Activated CD4-positive, alpha-beta T cell treated with anti-CD3 and anti-CD28 coated beads for 24 hours (primary cell): Measurements from ENCODE around the gene CTDSP1.

Source experiments
- DNase-seq, 2 donors: peaks; one replicate each; pipeline ENCODE4 v3.0.0-alpha.2; 2020; ENCODE audit warnings: low read depth in 2 of 2

The CTDSP1 gene

DNA sequence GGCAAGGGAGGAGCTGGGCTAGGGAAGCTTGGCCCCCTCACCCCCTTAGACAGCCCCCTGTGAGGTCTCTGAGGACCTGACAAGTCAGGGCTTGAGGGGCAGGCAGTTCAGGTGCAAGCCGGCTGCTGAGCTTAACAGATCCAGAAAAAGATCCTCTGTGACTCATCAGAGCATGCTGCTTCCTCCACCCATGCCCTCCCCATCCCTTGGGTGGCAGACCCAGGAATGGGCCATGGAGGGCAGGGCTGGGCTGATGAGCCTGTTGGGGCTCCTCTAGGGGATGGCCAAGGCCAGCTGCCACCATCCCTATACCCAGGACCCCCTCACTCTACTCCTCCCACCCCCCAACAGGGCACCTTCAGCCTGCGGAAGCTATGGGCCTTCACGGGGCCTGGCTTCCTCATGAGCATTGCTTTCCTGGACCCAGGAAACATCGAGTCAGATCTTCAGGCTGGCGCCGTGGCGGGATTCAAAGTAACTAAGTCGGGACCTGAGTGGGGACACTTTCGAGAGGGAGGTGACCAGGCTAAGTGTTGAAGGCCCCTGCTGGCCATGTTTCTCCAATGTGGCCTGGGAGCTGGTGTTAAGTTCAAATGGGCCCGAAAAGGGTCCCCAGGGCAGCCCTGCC is 15.7 kb upstream of the CTDSP1 start:
- no peak for DNase-seq

DNA sequence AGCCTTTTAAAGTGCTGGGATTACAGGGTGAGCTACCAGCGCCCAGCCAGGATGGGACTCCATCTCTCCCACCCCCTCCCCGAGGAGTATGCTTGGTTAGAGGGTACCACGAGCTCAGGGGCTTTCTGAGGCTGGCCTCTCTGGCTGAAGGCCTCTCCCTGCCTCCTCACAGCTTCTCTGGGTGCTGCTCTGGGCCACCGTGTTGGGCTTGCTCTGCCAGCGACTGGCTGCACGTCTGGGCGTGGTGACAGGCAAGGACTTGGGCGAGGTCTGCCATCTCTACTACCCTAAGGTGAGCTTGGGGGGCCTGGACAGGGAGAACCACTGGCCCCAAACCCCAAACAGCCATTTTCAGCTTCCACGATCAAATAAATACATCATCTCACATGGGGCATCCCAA is 14.7 kb upstream of the CTDSP1 start:
- DNase-seq = no peak

DNA sequence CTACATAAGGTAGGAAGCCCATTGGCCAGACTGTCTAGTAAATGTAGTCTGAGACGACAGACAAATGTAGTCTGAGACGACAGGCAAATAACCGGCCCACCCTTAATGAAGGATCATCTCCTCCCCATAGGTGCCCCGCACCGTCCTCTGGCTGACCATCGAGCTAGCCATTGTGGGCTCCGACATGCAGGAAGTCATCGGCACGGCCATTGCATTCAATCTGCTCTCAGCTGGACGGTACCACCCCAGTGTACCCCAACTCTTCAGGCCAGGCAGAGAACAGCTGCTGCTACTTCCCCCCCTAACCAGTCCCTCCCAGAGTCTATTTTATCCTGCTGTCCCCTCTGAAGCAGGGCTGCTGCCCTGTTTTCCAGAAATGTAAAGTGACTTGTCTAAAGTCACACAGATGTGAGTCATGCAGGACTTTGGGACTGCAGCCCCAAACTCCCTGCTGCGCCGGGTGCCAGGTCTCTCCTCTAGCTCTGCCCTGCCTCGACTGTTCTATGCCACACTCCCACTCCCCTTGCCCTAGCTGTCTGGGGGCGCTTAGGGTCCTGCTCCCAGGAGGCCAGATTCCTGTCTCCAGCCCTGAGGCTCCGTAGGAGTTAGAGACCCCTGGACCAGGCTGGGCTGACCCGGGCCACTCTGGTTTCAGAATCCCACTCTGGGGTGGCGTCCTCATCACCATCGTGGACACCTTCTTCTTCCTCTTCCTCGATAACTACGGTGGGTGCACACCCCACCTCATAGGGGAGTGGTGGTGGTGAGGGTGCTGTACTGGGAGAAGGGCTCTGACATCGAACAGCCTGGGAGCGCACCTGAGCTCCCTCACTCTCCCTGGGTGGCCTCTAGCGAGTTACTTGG is 12.9 kb upstream of the CTDSP1 start:
- no peak for DNase-seq

DNA sequence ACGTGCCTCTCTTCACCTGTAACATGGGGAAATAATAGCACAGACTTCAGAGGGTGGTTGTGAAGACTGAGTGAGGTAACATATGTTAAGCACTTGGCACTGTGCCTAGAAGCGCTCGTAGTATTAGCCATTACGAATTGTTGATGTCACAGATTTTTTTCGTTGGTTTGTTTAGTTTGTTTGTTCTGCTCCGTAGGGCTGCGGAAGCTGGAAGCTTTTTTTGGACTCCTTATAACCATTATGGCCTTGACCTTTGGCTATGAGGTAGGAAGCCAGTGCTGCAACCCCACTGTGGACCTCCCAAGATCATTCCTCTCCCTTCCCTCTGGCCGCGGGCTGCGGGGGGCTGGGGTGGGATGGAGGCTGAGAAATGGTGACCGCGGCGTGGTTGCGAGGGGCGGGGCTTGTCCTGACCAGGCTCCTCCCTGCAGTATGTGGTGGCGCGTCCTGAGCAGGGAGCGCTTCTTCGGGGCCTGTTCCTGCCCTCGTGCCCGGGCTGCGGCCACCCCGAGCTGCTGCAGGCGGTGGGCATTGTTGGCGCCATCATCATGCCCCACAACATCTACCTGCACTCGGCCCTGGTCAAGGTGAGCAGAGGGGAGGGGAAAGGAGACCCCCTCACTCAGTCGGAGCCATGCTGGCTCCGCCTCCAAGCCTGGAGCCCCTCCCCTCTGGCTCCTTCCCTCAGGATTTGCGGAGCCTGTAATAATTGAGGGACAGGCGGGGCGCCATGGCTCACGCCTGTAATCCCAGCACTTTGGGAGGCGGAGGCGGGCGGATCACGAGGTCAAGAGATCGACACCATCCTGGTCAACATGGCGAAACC is 12.1 kb upstream of the CTDSP1 start:
- DNase-seq = no peak

DNA sequence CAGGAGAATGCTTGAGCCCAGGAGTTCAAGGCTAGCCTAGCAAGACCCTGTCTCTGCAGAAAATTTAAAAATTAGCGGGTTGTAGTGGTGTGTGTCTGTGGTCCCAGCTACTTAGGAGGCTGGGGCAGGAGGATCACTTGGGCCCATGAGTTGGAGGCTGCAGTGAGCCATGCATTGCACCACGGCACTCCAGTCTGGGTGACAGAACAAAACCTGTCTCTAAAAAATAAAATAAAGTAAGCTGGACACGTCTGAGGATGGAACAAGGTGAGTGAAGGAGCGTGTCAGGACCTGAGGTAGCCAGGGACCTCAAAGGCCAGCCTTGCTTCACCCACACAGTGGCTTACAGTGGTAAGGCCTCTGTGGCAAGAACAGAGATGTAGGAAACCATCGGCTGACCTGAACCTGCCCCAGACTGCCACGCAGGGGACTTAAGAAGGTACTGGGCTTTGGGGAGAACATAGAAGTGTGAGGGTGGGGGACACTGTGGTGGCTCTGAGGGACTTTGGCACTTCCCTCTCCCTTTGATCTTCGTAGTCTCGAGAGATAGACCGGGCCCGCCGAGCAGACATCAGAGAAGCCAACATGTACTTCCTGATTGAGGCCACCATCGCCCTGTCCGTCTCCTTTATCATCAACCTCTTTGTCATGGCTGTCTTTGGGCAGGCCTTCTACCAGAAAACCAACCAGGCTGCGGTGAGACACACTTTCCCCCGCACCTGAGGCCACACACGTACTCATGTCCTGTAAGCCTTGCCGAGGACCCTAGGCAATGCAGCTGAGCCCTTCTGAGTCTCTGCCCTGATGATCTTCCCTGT is 10.1 kb upstream of the CTDSP1 start:
- no peak for DNase-seq

DNA sequence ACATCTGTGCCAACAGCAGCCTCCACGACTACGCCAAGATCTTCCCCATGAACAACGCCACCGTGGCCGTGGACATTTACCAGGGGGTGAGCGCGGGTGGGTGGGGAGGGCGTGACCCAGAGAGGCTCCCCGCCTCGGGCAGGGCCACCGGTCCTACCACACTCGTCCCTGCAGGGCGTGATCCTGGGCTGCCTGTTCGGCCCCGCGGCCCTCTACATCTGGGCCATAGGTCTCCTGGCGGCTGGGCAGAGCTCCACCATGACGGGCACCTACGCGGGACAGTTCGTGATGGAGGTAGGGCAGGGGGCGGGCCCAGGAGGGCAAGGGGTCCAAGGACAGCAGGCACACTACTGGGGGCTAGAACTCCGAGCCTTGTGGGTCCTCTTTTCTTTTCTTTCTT is 8.5 kb upstream of the CTDSP1 start:
- no peak for DNase-seq

DNA sequence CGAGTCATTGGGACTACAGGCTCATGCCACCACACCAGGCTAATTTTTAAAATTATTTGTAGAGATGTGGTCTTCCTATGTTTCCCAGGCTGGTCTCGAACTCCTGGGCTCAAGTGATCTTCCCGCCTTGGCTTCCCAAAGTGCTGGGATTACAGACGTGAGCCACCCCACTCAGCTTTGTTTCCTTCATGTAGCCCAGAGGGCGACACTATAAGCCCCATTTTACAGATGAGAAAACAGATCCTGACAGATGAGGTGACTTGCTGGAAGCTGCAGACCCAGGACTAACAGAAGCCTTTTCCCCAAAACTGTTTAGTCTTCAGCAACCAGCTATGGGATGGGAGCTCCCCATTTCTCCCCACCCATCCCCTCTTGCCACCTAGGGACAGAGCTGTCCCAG is 7.2 kb upstream of the CTDSP1 start:
- DNase-seq = no peak

DNA sequence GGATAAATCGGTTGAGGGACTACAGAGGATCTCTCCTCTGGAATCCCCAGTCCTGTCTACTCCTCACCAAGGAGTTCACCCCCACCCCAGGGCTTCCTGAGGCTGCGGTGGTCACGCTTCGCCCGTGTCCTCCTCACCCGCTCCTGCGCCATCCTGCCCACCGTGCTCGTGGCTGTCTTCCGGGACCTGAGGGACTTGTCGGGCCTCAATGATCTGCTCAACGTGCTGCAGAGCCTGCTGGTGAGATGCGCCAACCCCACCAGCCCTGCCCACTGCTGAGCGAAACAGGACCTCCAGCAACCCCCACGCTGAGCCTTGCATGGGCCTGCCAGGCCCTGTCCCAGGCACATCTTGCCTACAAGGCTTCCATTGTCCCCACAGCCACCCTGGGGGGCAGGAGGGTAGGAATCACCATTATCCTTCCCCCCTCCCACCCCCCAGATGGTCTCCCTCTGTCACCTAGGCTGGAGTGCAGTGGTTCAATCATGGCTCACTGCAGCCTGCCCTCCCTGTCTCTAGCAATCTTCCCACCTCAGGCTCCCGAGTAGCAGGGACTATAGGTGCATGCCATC is 6.7 kb upstream of the CTDSP1 start:
- DNase-seq = no peak

DNA sequence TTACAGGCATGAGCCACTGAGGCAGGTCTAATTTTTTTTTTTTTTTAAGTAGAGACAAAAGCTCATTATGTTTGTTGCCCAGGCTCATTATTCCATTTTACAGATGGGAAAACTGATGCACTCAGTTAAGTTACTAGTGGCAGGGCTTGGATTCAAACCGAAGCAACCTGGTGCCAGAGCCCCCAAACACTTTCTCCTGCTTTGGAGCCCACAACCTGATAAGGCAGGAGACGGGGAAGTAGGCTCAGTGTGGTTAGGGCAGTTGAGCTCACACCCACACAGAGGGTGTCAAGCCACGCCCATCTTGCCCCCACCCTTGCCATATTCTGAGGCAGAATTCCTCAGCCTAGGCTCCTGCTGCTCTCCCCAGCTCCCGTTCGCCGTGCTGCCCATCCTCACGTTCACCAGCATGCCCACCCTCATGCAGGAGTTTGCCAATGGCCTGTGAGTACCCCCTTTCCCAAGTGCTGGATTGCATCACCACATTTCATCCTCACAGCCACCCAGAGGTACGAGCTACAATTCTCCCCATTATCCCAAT is 5.8 kb upstream of the CTDSP1 start:
- no peak for DNase-seq

DNA sequence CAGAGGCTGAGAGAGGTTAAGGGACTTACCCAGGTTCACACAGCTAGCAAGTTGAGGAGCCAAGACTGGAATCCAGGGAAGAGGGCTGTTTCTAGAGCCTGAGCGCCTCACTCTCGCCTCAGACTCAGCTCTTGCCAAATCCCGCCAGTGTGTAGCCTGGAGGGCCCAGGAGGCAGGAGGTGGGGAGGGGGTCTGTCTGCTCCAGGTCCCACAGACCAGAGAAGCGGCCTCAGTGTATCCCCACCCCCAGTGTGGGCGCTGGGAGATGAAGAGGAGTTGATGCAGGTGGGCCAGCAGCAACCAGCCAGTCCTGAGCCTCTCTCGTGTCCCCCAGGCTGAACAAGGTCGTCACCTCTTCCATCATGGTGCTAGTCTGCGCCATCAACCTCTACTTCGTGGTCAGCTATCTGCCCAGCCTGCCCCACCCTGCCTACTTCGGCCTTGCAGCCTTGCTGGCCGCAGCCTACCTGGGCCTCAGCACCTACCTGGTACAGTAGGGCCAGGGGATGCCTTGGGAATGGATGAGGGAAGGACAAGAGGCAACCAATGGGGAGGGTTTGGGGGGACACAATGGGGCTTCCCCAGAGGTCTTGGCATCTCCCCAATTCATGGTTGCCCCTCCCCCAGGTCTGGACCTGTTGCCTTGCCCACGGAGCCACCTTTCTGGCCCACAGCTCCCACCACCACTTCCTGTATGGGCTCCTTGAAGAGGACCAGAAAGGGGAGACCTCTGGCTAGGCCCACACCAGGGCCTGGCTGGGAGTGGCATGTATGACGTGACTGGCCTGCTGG is 5.2 kb upstream of the CTDSP1 start:
- DNase-seq = no peak

DNA sequence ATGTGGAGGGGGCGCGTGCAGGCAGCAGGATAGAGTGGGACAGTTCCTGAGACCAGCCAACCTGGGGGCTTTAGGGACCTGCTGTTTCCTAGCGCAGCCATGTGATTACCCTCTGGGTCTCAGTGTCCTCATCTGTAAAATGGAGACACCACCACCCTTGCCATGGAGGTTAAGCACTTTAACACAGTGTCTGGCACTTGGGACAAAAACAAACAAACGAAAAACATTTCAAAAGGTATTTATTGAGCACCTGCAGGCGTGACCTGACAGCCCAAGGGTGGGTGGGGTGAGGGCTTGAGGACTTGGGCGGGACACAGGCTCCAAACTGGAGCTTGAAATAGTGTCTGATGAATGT is 4.6 kb upstream of the CTDSP1 start:
- DNase-seq = no peak

DNA sequence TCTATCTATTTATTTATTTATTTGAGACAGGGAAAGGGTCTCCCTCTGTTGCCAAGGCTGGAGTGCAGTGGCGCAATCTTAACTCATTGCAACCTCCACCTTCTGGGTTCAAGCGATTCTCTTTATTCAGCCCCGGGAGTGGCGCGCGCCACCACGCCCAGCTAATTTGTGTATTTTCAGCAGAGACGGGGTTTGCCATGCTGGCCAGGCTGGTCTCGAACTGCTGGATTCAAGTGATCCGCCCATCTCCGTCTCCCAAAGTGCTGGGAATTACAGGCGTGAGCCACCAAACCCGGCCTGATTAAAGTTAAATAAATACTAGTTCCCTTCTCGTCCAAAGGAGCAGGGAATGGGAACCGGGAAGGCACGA is 4.2 kb upstream of the CTDSP1 start:
- DNase-seq = no peak

DNA sequence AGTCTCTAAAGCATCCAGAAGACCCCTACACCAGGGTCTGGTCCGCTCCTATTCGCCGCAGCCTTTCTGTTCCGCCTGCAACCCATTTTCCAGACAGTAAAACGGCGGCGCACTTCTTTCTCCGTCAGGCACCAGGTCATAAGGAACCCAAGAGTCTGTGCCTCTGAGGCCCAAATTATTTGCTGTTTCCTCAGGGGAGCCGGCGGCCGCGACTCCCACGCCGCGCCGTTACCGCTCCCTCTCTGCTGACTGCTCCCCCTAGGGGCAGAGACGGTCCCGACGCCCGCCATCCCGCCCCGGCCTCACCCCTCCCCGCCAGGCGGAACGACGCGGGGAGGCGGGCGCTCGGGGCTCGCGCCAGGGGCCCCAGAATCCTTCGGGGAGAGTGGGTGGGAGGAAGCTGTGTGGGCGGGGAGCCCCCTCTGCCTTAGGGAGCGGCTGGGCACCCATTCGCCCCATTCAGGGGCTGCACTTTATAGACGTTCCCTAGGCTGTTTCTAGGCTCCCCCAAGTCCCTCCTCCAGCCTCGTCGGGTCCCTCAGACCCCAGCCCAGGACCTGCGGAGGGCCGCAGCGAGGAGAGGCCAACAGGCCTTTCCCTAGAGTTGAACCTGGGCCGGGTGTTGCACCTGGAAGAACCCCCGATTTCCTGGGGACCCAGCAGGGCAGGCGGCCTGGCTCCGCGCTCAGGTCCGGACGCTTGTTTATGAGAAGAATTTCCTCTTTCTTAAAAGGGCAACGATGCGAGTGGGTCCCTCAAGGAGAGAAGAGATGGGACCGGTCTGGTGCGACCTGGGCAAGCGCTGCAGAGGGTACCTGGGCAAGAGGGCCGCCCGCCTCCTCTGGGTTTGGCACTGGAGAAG is 3.6 kb upstream of the CTDSP1 start:
- peak; percentile 87 for DNase-seq

DNA sequence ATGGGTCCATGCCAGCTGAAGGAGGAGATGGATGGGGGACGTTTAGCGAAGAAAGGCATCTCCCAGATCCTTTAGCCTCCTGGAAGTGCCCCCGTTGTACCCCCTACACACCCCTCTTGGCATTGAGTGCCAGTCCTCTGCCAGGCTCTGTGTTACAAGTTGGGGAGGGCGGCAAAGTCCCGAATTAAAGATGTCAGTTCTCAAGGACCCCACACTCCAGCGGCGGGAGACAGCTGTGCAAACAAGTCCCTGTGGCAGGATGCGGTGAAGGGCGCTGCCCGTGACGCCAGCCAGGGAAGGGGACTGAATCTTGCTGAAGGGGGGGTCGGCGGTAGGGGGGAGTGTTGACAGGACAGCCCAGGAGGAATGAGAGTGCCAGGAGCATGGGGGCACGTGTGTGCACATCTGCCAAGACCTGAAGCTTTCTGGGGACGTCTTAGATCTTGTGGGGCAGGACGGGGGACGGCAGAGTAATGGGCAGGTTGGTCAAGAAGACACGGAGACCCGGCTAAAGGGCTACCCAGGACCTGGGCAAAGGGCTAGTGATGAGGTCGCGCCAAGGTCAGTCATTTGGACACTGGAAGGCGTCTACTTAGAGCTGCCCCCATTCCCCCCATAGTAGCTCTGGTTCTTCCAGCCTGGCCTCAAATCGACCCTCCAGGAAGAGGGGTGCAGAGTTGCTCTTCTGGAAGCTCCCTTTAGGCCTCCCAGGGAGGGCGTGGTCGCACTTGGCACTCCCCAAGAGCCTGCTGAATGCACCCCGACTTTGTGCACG is 2.8 kb upstream of the CTDSP1 start:
- no peak for DNase-seq

DNA sequence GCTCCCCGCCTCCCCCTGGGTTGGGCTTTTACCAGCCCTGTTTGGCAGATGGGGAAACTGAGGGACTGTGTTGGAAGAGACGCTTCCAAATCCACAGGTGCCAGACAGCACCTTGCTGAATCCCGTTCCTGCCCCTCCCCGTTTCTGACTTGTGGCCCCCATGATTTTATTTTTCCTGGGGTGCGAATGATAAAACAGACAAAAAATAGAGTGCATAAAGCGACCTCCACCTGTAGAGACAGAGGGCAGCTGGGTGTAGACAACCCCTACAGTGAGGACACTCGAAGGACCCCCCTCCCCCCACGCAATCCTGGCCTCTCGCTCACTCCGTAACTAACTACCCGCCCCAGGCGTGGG is 2.2 kb upstream of the CTDSP1 start:
- no peak for DNase-seq

DNA sequence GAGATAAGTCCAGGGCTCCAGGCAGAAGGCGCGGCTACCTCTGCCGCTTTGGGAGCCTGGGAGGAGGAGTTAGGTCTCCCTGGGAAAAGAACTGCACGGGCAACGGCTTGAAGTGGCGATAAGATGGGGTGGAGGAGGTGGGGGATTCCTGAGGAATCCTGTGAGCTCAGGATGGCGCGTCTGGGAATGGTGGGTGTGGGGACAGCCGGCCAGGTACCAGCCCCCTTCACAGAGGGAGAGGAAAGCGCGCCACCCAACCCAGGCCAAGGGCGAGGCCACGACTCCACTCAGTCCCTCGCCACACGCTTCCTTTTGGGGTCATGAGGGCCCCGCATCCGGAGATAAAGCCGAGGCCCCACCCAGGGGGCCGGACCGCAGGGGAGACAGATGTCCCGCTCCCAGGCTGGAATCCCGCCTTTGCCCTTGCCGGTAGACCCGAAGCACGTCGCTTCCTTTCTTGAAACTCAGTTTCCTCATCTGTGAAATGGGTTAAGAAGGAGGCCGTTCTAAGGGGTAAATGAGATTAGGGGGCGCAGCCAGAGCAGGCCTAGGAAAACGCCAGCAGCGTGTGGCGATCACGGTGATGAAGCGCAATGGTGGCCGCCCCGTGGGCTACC is 1.7 kb upstream of the CTDSP1 start:
- no peak for DNase-seq

DNA sequence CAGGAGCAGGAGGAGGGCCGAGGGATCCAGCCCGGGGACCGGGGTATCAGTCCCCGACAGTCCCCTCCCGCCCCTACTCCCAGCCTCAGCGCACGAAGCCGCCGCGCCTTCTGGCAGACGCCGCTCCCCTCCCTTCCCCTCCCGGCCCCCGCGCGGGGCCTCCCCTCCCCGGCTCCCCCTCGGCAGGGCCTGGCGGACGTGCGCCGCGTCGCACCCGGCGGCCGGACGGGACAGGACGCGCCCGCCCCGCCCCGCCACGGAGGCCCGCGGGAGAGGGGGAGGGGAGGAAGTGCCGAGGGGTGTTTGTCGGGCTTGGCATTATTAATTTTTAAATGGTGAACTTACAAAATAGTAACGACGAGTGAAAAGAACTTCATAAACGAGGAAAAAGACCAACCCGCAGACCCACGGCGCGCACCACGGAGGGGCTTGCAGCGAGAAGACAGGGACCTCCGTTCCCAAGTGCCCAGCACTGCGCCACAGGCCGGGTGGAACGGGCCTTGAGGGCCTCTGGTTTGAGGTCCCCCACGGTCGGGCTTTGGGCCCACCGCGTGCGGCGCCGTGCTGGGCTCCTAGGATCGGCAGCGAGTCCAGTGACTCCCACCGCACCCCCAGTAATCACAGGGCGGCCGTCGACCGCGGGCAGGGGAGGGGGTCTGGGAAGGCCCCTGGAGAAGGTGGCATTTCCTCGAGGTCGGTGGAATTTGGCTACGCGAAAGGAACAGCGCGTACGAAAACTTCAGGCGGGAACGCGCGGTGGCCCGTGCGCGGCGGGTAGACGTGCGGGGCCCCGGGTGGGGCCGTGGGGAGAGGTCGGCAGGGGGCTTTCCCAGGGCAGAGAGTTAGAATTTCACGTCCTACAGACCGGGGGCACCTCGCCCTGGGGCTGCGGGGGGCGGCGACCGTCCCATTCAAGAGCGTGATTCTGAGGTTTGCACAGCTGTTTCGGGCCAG is 954 bp upstream of the CTDSP1 start:
- no peak for DNase-seq
